Measurements from ENCODE around the gene TRAPPC2. TPM values are rescaled to one million over a fixed set of nuclear protein-coding genes. Genes with fewer than 3 reads are reported as not detected.

TRAPPC2 gene
- total RNA-seq, 1 donor from 2014 or later: 7.1 TPM

GRCh38 chrX:13703589-13703988 lies 30.8 kb downstream of the TRAPPC2 start:
- no peak for ATAC-seq
- DNase-seq (ENCODE audit: missing footprints): no peak
- intact Hi-C loops (cut with DNase I): no loop called here

- ATAC-seq (no peak), DNase-seq (ENCODE audit: missing footprints) (no peak)
- intact Hi-C loops (cut with DNase I): no loop called here
These were observed 31.3 kb downstream of the TRAPPC2 start for GRCh38 chrX:13703135-13703534.

- no peak for DNase-seq (ENCODE audit: missing footprints)
- intact Hi-C loops (cut with DNase I): no loop called here
- ATAC-seq: no peak
These were observed 32.2 kb downstream of the TRAPPC2 start for GRCh38 chrX:13702111-13702789.

- intact Hi-C loops (cut with DNase I): no loop called here
- ATAC-seq (no peak), DNase-seq (ENCODE audit: missing footprints) (no peak)
These were observed 34.0 kb downstream of the TRAPPC2 start for GRCh38 chrX:13700380-13700779.

GRCh38 chrX:13699183-13699826 lies 35.1 kb downstream of the TRAPPC2 start:
- intact Hi-C loops (cut with DNase I): no loop called here
- ATAC-seq: no peak
- DNase-seq (ENCODE audit: missing footprints): no peak

- ATAC-seq (no peak), DNase-seq (ENCODE audit: missing footprints) (no peak)
- intact Hi-C loops (cut with DNase I): no loop called here
These were observed 36.0 kb downstream of the TRAPPC2 start for GRCh38 chrX:13698432-13698831.

- intact Hi-C loops (cut with DNase I): no loop called here
- DNase-seq (ENCODE audit: missing footprints): no peak
These were observed 36.4 kb downstream of the TRAPPC2 start for GRCh38 chrX:13697976-13698375.

GRCh38 chrX:13697455-13697854 lies 37.0 kb downstream of the TRAPPC2 start:
- no peak for DNase-seq (ENCODE audit: missing footprints)
- intact Hi-C loops (cut with DNase I): no loop called here
- no peak for ATAC-seq

More at GRCh38 chrX:13697976-13698375, 36.4 kb downstream of the TRAPPC2 start:
- ATAC-seq: no peak

- DNase-seq (ENCODE audit: missing footprints) (no peak), ATAC-seq (no peak)
These were observed 38.8 kb downstream of the TRAPPC2 start for GRCh38 chrX:13695601-13696115.

GRCh38 chrX:13694983-13695382 lies 39.4 kb downstream of the TRAPPC2 start:
- intact Hi-C loops (cut with DNase I): loop anchor here (5.0 kb wide), 1 partner anchor 37 kb away; the partner anchor contains the start of genes OFD1 and TRAPPC2
- no peak for ATAC-seq
- no peak for DNase-seq (ENCODE audit: missing footprints)

More at GRCh38 chrX:13695601-13696115, 38.8 kb downstream of the TRAPPC2 start:
- intact Hi-C loops (cut with DNase I): no loop called here

- intact Hi-C loops (cut with DNase I): loop anchor here (5.0 kb wide), 1 partner anchor 38 kb away; the partner anchor contains the start of genes OFD1 and TRAPPC2
These were observed 40.1 kb downstream of the TRAPPC2 start for GRCh38 chrX:13694359-13694758.

GRCh38 chrX:13693341-13693961 lies 41.0 kb downstream of the TRAPPC2 start:
- ATAC-seq: no peak

More at GRCh38 chrX:13694359-13694758, 40.1 kb downstream of the TRAPPC2 start:
- ATAC-seq (no peak), DNase-seq (ENCODE audit: missing footprints) (no peak)

GRCh38 chrX:13692771-13693231 lies 41.6 kb downstream of the TRAPPC2 start:
- intact Hi-C loops (cut with DNase I): loop anchor here (5.0 kb wide), 1 partner anchor 40 kb away; the partner anchor contains the start of genes OFD1 and TRAPPC2
- DNase-seq (ENCODE audit: missing footprints) (no peak), ATAC-seq (no peak)

More at GRCh38 chrX:13693341-13693961, 41.0 kb downstream of the TRAPPC2 start:
- intact Hi-C loops (cut with DNase I): loop anchor here (5.0 kb wide), 1 partner anchor 39 kb away; the partner anchor contains the start of genes OFD1 and TRAPPC2
- no peak for DNase-seq (ENCODE audit: missing footprints)

GRCh38 chrX:13691841-13692371 lies 42.5 kb downstream of the TRAPPC2 start:
- no peak for ATAC-seq
- intact Hi-C loops (cut with DNase I): loop anchor here (5.0 kb wide), 1 partner anchor 40 kb away; the partner anchor contains the start of genes OFD1 and TRAPPC2
- no peak for DNase-seq (ENCODE audit: missing footprints)

GRCh38 chrX:13690836-13691235 lies 43.6 kb downstream of the TRAPPC2 start:
- intact Hi-C loops (cut with DNase I): loop anchor here (5.0 kb wide), 1 partner anchor 41 kb away; the partner anchor contains the start of genes OFD1 and TRAPPC2
- ATAC-seq (no peak), DNase-seq (ENCODE audit: missing footprints) (no peak)

GRCh38 chrX:13689741-13690211 lies 44.6 kb downstream of the TRAPPC2 start:
- no peak for ATAC-seq
- intact Hi-C loops (cut with DNase I): loop anchor here (5.0 kb wide), 1 partner anchor 43 kb away; the partner anchor contains the start of genes OFD1 and TRAPPC2
- DNase-seq (ENCODE audit: missing footprints): no peak

- ATAC-seq: peak; percentile 99
- intact Hi-C loops (cut with DNase I): no loop called here
- DNase-seq (ENCODE audit: missing footprints): peak; percentile 88
These were observed 45.3 kb downstream of the TRAPPC2 start, which contains the start of gene RAB9A for GRCh38 chrX:13688958-13689740. RAB9A (plus strand) TSS chrX:13689128; CDS start chrX:13708747, 19,619 bp downstream.

All from Right ventricle myocardium inferior (tissue), 1 donor.